ENCODE results near the gene VPS35L.
"Not testable (repeated sequence)": the region's sequence is repeated elsewhere in the genome, so short reads cannot be mapped to it uniquely, and the experiment has no call there.

Gene VPS35L

GRCh38 chr16:19639986-19640421 lies 84.5 kb downstream of the VPS35L start:
- in situ Hi-C loops (cut with MboI; ENCODE audit: low sequenced_read_pairs): no loop called here

DNA sequence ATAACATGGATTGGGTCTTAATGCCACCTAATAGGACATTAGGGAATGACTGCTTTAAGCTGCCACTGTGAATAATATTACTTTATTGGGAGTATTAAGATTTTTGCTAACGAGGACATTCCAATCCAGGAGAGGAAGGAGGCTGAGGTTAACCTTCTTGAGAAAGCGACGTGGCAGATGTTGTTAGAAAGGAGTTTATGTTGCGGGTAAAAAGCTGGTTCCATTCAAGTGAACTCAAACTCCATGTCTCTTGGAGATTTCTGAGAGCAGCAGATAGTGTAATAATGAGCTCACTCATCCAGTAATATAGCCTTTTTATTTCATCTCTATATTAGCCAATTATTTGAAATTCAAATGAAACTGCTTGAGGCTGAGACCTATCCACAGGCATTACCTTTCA lies 87.0 kb downstream of the VPS35L start:
- in situ Hi-C loops (cut with MboI; ENCODE audit: low sequenced_read_pairs): no loop called here

GRCh38 chr16:19644877-19645276 lies 89.4 kb downstream of the VPS35L start:
- in situ Hi-C loops (cut with MboI; ENCODE audit: low sequenced_read_pairs): no loop called here

GRCh38 chr16:19645557-19645981 lies 90.1 kb downstream of the VPS35L start:
- in situ Hi-C loops (cut with MboI; ENCODE audit: low sequenced_read_pairs): no loop called here

DNA sequence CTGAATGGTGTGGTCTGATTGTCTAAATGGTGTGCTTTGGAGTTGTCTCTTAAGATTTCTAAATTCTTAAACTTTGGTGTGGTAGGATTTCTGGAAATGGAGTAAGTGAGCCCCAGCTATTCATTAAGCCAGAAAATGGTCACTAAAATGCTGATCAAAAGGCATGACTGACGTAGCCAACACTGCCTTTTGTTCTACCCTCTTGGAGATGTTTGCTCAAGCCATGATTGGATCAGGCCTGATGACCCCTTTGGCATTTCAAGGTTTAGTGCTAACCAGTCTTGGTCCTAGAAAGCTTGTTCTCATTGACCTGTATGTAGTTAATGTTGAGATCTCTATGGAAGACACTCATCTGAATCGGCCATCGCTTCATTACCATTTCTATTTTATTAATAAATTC lies 94.5 kb downstream of the VPS35L start:
- in situ Hi-C loops (cut with MboI; ENCODE audit: low sequenced_read_pairs): no loop called here

- in situ Hi-C loops (cut with MboI; ENCODE audit: low sequenced_read_pairs): no loop called here
Measured at GRCh38 chr16:19654147-19654546, 98.6 kb downstream of the VPS35L start.

DNA sequence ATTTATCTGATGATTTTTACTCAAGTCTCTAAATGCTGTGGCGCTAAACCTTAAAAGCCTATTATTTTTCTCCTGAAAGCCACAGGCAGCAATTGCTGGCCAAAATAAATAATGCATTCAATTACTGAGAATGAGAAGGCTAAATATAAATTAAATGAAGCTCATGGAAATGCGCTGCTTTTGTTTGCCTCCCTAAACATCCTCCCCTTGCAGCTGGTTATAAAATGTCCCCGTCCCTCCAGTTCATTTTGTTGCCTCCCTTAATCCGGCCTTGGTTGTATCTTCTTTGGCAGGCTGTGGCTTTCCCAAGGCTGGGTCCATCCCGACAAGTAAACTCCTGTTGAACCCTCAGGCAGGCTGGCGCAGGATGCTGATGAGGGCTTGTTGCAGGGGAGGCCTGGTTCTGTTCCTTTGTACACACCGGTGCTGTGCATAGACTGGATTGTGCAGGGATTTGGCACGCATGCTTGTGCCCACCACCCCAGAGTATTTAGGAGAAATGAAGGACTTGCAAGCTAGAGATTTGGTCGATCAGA lies 99.8 kb downstream of the VPS35L start:
- in situ Hi-C loops (cut with MboI; ENCODE audit: low sequenced_read_pairs): no loop called here

DNA sequence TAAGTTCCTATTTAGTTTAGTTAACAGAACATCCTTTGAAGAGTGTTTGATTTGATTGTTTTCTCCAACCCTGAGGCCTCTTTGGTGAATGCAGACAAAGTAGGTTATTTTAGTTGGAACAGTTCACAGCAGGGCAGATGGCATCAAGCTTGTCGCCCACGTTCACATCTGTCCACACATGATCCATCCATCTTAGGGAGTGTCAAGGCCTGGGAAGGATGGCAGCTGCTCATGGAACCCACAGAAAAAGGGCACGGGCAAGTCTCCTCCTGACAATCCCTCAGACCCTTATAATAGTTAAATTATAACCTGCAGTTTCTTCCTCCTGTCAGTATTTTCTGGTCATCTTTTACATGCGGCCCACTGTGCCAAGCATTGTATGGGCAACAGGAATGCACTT lies 102.3 kb downstream of the VPS35L start:
- in situ Hi-C loops (cut with MboI; ENCODE audit: low sequenced_read_pairs): no loop called here

DNA sequence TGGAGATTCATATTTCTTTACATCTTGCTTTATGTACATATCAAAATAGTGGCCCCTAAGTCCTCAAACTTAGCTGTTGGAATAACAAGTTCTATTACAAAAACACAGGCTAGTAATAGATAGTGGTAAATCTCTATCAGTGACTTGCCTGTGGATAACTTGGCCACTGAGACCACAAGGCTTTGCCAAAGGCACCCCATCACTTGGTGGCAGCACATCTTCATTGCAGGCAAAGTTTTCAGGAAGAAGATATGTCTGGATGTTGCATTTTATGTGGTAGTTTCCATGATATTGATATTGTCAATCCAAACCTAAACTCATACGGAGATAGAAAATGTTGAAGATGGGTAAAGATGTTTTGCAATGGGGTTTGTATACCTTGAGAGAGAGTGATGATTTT lies 104.1 kb downstream of the VPS35L start:
- in situ Hi-C loops (cut with MboI; ENCODE audit: low sequenced_read_pairs): no loop called here

GRCh38 chr16:19660432-19660831 lies 104.9 kb downstream of the VPS35L start:
- in situ Hi-C loops (cut with MboI; ENCODE audit: low sequenced_read_pairs): no loop called here

DNA sequence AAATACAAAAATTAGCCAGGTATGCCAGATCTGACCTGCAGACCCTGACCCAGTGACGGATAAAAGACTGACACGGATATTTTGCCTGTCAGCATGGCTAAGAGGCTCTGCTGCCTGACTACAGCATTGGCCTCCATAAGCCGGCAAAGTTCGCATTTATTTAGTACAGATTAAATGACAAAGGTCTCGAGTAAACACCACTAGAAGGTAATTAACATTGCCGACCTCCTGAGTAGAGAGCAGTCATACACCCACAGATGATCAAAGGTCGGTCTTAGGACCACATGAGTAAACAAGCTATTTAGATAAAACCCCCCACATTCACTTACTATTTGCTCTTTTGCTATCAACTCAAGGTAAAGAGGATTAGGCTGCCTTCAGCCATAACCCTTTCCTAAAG lies 106.8 kb downstream of the VPS35L start:
- in situ Hi-C loops (cut with MboI; ENCODE audit: low sequenced_read_pairs): no loop called here

DNA sequence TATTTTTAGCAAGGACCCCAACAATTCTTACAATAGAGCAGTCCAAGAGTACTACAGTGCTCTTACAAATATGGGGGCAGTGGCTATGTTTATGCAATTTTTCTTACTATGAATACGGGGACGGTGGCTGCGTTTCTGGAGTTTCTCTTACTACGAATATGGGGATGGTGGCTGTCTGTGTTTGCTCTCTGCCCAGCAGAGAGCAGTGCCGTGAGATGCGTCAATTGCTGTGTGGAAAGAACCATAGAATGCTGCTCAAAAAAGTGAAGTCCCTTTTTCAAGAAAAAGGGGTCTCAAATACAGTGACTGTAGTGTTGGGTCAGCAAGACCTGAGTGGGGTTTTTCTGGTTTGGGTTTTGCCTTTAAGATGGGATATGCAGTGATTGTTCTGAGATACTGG lies 108.7 kb downstream of the VPS35L start:
- in situ Hi-C loops (cut with MboI; ENCODE audit: low sequenced_read_pairs): no loop called here

- in situ Hi-C loops (cut with MboI; ENCODE audit: low sequenced_read_pairs): not testable (repeated sequence)
Measured at GRCh38 chr16:19665313-19665712, 109.8 kb downstream of the VPS35L start.

- in situ Hi-C loops (cut with MboI; ENCODE audit: low sequenced_read_pairs): no loop called here
Measured at GRCh38 chr16:19666477-19666876, 111.0 kb downstream of the VPS35L start.

GRCh38 chr16:19672378-19672777 lies 116.9 kb downstream of the VPS35L start:
- in situ Hi-C loops (cut with MboI; ENCODE audit: low sequenced_read_pairs): no loop called here

- in situ Hi-C loops (cut with MboI; ENCODE audit: low sequenced_read_pairs): no loop called here
Measured at GRCh38 chr16:19674485-19674884, 119.0 kb downstream of the VPS35L start.

GRCh38 chr16:19677402-19677801 lies 121.9 kb downstream of the VPS35L start:
- in situ Hi-C loops (cut with MboI; ENCODE audit: low sequenced_read_pairs): no loop called here

DNA sequence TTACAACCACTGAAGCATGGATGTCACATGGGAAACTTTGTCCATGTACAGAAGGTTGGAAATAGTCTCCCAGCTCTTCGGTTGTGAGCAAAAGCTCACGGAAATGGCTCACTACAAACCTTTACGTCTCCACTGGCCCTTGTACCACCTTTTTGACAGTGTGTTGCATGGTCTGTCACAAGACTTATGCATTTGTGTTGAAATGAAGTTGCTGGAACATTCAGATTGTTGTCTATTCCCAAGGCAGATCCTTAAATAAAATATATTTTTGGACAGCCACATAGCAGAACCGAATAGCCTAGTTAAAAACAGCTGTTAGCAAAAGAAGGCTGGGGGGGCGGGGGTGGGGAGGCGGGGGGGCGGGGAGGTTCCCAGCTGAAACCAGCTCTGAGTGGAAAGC lies 123.3 kb downstream of the VPS35L start:
- in situ Hi-C loops (cut with MboI; ENCODE audit: low sequenced_read_pairs): no loop called here

- in situ Hi-C loops (cut with MboI; ENCODE audit: low sequenced_read_pairs): not testable (repeated sequence)
Measured at GRCh38 chr16:19679281-19679680, 123.8 kb downstream of the VPS35L start.

- in situ Hi-C loops (cut with MboI; ENCODE audit: low sequenced_read_pairs): no loop called here
Measured at GRCh38 chr16:19680881-19681340, 125.4 kb downstream of the VPS35L start.

DNA sequence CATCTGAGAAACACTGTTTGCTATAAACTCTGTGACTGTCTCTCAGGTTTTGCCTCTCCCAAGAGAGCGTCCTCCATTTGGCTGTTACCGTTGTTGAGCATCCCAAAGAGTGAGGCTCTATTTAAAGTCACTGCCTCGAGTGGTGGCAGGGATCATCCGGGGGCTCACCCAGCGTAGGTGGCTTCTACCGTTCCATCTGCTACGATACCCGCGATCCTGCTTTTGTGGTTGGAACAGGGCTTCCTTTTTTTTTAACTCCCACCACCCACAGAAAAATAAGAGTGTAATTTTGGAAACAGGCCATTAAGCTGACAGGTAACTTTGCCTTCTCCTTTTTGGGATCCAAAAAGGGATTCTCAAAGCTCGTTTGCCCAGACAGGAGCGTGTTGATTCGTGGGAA lies 126.1 kb downstream of the VPS35L start:
- in situ Hi-C loops (cut with MboI; ENCODE audit: low sequenced_read_pairs): no loop called here

DNA sequence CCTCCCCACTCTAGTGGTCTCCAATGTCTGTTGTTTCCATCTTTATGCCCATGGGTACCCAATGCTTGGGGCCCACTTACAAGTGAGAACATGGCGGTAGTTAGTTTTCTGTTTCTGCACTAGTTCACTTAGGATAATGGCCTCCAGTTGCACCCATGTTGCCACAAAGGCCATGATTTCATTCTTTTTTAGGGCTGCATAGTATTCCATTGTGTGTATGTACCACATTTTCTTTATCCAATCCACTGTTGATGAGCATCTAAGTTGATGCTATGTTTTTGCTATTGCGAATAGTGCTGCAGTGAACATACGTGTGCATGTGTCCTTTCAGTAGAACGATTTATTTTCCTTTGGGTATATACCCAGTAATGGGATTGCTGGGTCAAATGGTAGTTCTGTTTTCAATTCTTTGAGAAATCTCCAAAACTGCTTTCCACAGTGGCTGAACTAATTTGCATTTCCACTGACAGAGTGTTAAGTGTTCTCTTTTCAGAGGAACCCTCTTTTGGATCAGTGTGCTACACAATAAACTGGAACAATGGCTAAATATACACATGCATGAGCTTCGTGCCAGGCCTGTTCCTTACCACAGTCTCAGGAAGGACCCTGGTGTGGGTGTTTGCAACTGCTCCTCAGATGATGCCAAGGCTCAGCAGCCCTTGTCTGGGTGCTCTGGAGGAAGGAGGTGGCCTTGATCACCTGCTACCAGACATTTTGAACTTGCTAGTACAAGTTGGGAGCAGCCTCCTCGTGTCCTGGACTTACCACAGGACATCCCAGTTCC lies 128.1 kb downstream of the VPS35L start:
- in situ Hi-C loops (cut with MboI; ENCODE audit: low sequenced_read_pairs): no loop called here

DNA sequence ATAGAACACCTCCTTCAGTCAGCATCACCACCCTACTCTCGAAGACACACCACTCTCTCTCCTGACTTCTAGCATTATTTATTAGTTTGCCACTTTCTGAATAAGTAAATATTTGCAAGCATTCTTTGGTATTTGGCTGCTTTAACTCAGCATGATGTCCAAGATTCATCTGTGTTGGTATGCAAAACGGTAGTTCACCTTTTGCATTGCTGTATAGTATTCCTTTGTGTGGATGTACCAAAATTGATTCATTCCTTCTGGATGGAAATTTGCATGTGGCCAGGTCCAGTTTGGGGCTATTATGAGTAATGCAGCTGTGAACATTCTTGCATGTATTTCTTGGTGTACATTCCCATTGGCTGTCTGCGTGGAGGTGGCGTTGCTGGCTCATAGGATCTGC lies 129.7 kb downstream of the VPS35L start:
- in situ Hi-C loops (cut with MboI; ENCODE audit: low sequenced_read_pairs): no loop called here

Data from HL-60/S4 (cell line).